HG03558 (cell line): ENCODE results near the gene ATXN7L1.
"Not testable (repeated sequence)": the region's sequence is repeated elsewhere in the genome, so short reads cannot be mapped to it uniquely, and the experiment has no call there.

Experiments
- ATAC-seq: cut with Tn5 transposase; IDR thresholded peaks from one replicate; pipeline ENCODE4 v1.9.1; 2021; ENCODE audit warnings: moderate number of reproducible peaks; ENCODE audit not compliant: unreplicated experiment; ENCODE audit errors: extremely low read depth

Gene ATXN7L1

DNA sequence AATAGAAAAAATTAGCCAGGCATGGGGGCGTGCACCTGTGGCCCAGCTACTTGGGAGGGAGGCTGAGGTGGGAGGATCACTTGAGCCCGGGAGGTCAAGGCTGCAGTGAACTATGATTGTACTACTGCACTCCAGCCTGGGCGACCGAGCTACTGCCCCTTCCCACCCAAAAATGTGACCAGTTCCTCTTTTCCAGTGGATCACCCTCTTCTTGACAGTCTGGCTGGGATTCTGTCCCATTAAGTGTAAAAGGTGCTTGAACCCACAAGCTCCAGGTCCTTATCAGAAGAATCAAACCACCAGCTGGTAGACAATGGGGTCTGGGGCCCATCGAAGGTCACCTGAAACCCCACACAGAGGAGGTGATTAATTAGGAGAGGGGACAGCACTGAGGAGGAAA lies 14.1 kb downstream of the ATXN7L1 start:
- no peak for ATAC-seq

GRCh38 chr7:105861224-105861623 lies 15.2 kb downstream of the ATXN7L1 start:
- no peak for ATAC-seq

DNA sequence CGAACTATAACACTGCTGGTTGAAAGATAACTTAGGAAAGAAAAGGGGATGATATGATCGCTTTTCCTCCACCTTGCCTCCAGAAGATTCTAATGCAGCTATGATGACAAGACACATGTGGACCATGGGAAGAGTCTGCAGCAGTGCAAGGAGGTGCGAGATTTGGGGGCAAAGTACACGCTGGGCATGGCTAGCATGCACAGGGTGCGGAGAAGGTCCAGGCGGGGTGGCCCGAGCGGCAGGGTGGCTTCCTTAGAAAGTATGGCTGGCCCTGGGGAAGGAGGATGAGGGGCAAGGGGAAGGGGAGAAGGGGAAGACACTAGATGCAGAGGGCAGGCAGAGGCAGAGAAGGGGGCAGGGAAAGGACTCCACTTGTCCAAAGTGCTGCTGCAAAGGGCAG lies 15.6 kb downstream of the ATXN7L1 start:
- no peak for ATAC-seq

- ATAC-seq = no peak
These were observed 19.1 kb downstream of the ATXN7L1 start for GRCh38 chr7:105857009-105857952.

DNA sequence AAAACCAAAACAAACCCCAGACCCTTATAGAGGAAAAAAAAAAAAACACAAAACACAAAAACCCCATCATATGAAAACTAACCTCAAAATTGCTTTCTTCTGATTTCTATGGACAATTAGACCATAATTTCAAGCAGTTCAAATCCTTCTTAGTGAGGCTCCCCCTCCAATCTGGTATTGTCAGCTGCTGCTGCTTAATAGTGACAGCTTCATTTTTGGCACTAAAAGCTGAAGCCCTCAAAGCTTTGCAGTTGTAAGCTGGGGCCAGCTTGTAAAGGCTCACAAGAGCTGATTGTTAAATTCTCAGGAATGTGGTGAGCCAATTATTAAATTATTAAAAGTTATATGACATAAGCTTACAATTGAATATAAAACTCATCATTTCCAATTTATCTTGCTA lies 21.9 kb downstream of the ATXN7L1 start:
- ATAC-seq = no peak

DNA sequence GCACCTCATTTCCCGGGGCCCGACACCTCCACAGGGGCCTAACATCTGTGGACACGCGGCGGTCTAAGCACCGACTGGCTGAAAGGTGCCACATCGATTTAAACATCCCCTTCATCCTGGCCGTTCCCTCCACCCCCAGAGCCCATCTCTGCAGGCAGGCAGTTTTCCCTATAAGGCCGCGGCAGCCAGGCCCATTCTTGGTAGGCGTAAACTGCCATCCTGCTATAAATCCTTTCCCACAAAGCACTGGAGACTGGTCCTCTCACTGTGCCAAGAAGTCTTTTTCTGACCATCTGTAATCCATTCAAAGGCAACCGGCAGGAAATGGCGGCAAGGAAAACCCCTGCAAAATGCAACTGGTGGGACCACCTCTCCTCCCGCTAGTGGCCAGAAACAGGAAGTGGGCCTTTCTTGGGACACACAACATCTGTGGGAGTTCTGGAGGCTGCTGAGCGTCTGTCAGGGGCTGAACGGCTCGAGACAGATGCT lies 22.4 kb downstream of the ATXN7L1 start:
- no peak for ATAC-seq

DNA sequence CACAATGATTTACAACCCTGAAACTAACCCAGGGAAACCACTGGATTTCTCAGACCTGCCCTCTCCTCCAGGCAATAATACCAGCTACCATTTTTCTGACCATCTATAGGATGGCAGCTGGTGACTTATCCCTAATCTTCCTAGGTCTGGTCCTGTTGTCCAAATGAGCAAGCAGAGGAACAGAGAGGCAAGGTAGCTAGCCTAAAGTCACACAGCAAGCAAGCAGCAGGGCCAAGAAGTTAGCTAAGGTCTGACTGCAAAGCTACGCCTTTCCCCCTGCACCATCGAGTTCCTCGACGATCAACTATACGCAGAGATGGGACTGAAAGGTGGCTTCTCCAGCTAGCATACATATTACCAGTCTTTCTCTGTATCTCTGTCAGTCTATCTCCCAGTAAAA lies 25.3 kb downstream of the ATXN7L1 start:
- ATAC-seq = no peak

GRCh38 chr7:105849122-105849855 lies 27.1 kb downstream of the ATXN7L1 start:
- ATAC-seq = no peak

- ATAC-seq = no peak
These were observed 30.0 kb downstream of the ATXN7L1 start for GRCh38 chr7:105846404-105846803.

GRCh38 chr7:105844681-105845080 lies 31.7 kb downstream of the ATXN7L1 start:
- ATAC-seq = not testable (repeated sequence)

- ATAC-seq = no peak
These were observed 34.5 kb downstream of the ATXN7L1 start for GRCh38 chr7:105841866-105842265.

DNA sequence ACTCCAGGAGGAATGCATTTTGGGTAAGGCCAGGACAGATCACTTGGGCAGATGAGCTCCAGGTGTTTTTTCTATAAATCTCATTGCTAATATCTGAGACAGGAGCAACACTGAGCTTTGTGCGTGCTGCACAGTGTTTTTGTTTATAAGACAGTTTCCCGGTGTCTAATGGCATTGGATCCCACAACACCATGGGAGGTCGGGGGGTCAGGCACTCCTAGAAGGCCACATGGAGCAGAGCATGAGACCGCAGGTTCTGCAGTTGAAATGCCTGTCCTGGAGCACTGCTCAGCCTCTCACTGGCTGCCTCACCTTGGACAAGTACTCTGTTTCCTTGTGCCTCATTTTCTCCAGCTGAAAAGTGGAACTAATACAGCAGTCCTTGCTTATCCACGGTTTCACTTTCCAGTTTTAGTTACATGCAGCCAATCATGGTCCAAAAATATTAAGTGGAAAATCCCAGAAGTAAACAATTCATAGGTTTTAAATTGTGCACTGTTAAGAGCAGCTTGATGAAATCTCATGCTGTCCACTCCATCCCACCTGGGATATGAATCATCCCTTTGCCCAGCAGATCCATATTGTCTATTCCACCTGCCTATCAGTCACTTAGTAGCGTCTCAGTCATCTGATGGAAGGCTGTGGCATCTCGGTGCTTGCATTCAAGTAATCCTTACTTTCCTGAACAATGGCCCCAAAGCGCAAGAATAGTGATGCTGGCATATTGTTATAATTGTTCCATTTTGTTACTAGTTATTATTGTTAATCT lies 35.2 kb downstream of the ATXN7L1 start:
- ATAC-seq = no peak

DNA sequence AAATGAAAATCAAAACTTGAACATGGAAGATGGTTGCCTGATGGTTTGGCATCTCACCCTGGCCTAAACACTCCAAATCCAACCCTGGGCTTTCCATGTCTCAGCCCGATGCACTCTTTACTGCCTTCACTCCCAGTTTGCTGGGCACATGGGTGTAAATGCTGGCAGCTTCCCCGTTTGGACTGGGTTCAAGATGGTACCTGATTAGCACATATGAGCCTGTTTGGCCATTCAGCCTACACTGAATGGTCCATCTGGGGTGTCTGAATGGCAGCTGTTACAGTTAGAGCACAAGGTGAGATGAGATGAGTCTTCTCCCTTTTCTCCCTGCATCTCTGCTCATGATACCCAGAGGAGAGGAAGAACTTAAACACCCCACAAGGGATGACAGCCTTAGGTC lies 37.1 kb downstream of the ATXN7L1 start:
- no peak for ATAC-seq

DNA sequence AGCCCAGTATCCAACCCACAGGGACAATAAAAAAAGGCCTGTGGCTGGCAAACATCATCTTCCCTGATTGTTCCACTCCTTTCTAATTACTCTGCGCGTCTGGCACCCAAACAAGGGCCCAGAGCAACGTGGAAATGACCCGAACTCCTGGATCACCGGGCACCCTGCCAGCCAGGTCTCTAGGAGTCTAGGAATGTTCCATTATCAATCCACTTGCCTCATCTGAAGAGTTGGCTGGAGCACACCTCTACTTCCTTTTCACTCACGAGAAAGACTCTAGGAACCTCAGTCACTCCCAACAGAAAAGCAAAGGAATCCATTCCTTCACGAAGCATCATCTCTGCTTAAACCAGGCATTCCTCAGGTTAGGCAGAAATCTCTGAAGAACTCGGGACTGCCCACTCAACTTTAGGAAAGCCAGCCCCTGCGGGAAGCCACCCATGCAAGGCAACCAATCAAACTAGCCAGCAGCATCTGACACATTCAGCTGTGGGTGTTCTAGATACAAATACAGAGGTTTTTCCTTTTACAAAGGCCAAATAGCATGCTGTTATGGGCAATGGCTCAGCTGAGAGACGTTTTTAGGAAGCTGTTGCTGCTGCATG lies 37.7 kb downstream of the ATXN7L1 start:
- ATAC-seq = no peak

- ATAC-seq = no peak
These were observed 38.4 kb downstream of the ATXN7L1 start for GRCh38 chr7:105837765-105838626.

DNA sequence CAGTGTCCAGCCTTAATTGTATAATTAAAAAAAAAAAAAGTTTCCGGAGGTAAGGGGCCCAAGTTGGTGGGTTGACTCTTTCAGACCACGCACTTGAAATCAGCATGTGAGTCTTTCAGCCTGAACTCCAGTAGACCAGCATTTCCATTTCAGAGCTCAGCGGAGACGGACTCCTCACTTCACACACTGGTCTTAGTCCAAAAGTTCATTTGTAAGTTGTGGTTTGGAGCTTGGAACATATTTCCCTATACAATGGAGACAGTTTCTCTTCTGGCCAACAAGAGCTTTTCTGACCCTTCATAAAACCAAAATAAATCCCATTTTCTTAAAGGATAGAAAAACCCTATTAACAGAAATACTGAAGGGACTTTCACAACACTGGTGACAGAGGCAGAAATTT lies 41.0 kb downstream of the ATXN7L1 start:
- no peak for ATAC-seq

GRCh38 chr7:105831824-105832535 lies 44.4 kb downstream of the ATXN7L1 start:
- ATAC-seq = no peak

- no peak for ATAC-seq
These were observed 45.1 kb downstream of the ATXN7L1 start for GRCh38 chr7:105831302-105831620.
